Gastrocnemius medialis (tissue), 4 donors: ENCODE results near the gene MED13L.

ENCODE experiments used
- POLR2A ChIP-seq, 2 donors: fragments of 450-650 bp; IDR thresholded peaks; one replicate each; pipeline ENCODE4 v1.6.1; 2017; ENCODE audit warnings: antibody characterized with exemption in 2 of 2, mild to moderate bottlenecking in 2 of 2, moderate library complexity in 2 of 2
- TF ChIP-seq, protein P1 (sequence below), 5 experiments: fragments of 450-650 bp in 3 of 5; fragments of 200-600 bp in 2 of 5; sonication (generic) in 2 of 5; IDR thresholded peaks in 4 of 5; conservative IDR thresholded peaks in 1 of 5; 1 replicate in 4 of 5; 2 replicates in 1 of 5; pipeline ENCODE4 v1.5.1; 2016 to 2019; ENCODE audit warnings: antibody characterized with exemption in 5 of 5, mild to moderate bottlenecking in 3 of 5, moderate library complexity in 3 of 5

DNA sequence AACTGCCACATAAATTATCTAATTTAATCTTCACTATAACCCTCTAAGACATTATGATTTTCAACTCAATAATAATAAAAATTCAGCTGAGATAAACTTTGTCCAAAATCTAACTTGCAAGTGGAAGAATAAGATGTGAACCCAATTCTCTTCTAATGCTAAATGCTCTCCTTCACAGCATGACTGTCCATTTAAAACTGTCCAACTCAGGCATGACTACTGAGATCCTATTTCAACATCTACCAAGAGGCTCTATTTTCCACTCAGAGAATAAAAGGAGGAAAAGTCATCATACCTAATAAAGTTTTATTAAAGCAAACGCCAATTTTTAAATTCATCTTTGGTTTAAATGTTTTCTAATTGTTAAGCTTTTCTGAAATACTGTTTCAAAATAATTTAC lies 183.6 kb downstream of the MED13L start:
- TF ChIP-seq, protein P1, sequence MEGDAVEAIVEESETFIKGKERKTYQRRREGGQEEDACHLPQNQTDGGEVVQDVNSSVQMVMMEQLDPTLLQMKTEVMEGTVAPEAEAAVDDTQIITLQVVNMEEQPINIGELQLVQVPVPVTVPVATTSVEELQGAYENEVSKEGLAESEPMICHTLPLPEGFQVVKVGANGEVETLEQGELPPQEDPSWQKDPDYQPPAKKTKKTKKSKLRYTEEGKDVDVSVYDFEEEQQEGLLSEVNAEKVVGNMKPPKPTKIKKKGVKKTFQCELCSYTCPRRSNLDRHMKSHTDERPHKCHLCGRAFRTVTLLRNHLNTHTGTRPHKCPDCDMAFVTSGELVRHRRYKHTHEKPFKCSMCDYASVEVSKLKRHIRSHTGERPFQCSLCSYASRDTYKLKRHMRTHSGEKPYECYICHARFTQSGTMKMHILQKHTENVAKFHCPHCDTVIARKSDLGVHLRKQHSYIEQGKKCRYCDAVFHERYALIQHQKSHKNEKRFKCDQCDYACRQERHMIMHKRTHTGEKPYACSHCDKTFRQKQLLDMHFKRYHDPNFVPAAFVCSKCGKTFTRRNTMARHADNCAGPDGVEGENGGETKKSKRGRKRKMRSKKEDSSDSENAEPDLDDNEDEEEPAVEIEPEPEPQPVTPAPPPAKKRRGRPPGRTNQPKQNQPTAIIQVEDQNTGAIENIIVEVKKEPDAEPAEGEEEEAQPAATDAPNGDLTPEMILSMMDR (IDR thresholded peaks at IDR 0.05 in 4 of 5, conservative IDR thresholded peaks at IDR 0.05 in 1 of 5), result no peak
- TF ChIP-seq POLR2A (IDR thresholded peaks at IDR 0.05), result no peak
